Mesenchymal stem cell (in vitro differentiated cells and primary cell): ENCODE data around the gene ROBO1.
A peak's percentile ranks its signal among the peaks of the same experiment; 100 is the strongest.

Experiments
- DNase-seq: peaks from one replicate; pipeline ENCODE4 v3.0.0-alpha.2; 2013
- H2AFZ ChIP-seq: one replicate; pipeline ENCODE4 v1.6.1; 2013; ENCODE audit warnings: low read depth, mild to moderate bottlenecking, control low read depth, inconsistent platforms, low read length, moderate library complexity
- H2AK5ac ChIP-seq: 2 replicates; pipeline ENCODE4 v1.6.1; 2013; ENCODE audit warnings: low read length, moderate library complexity, mild to moderate bottlenecking, inconsistent platforms; ENCODE audit not compliant: severe bottlenecking
- H2BK120ac ChIP-seq: one replicate; pipeline ENCODE4 v1.6.1; 2013; ENCODE audit warnings: low read depth, mild to moderate bottlenecking, inconsistent platforms, low read length, moderate library complexity
- H2BK12ac ChIP-seq, 2 experiments: one replicate each; pipeline ENCODE4 v1.6.1; 2013; ENCODE audit warnings: inconsistent platforms in 2 of 2, low read length in 2 of 2, mild to moderate bottlenecking in 2 of 2, moderate library complexity in 2 of 2, control low read depth in 1 of 2
- H2BK15ac ChIP-seq: one replicate; pipeline ENCODE4 v1.6.1; 2013; ENCODE audit warnings: mild to moderate bottlenecking, low read depth, inconsistent platforms; ENCODE audit not compliant: poor library complexity, severe bottlenecking
- H2BK5ac ChIP-seq: 2 replicates; pipeline ENCODE4 v1.6.1; 2013; ENCODE audit warnings: low read depth, mild to moderate bottlenecking, low read length, control low read depth, inconsistent platforms; ENCODE audit not compliant: poor library complexity, severe bottlenecking
- H3K14ac ChIP-seq, 2 experiments: one replicate each; pipeline ENCODE4 v1.6.1; 2013; ENCODE audit warnings: inconsistent platforms in 2 of 2, low read length in 2 of 2, control low read depth in 1 of 2, mild to moderate bottlenecking in 1 of 2, moderate library complexity in 1 of 2
- H3K18ac ChIP-seq, 2 experiments: one replicate each; pipeline ENCODE4 v1.6.1; 2013; ENCODE audit warnings: inconsistent platforms in 2 of 2, low read length in 2 of 2, control low read depth in 1 of 2, low read depth in 1 of 2, mild to moderate bottlenecking in 1 of 2
- H3K23ac ChIP-seq, 2 experiments: one replicate each; pipeline ENCODE4 v1.6.1; 2013; ENCODE audit warnings: inconsistent platforms in 2 of 2, low read length in 2 of 2, mild to moderate bottlenecking in 2 of 2, moderate library complexity in 2 of 2, control low read depth in 1 of 2
- H3K27ac ChIP-seq: 2 replicates; pipeline ENCODE4 v1.5.1; 2013; ENCODE audit warnings: mild to moderate bottlenecking, moderate library complexity, low read length, control low read depth, inconsistent platforms; ENCODE audit not compliant: poor library complexity, severe bottlenecking
- H3K27me3 ChIP-seq, 2 experiments: 2 replicates each; pipeline versions ENCODE4 v1.6.1 to v1.7.0; 2013; ENCODE audit warnings: low read length in 2 of 2, mild to moderate bottlenecking in 2 of 2, moderate library complexity in 2 of 2, control low read depth in 1 of 2, inconsistent platforms in 1 of 2; ENCODE audit not compliant: control insufficient read depth in 1 of 2, insufficient read depth in 1 of 2
- H3K36me3 ChIP-seq, 2 experiments: 2 replicates each; pipeline versions ENCODE4 v1.6.1 to v1.7.0; 2013; ENCODE audit warnings: low read length in 2 of 2, control low read depth in 1 of 2, inconsistent platforms in 1 of 2, low read depth in 1 of 2, mild to moderate bottlenecking in 1 of 2; ENCODE audit not compliant: insufficient read depth in 2 of 2, control insufficient read depth in 1 of 2
- H3K4ac ChIP-seq, 2 experiments: one replicate each; pipeline ENCODE4 v1.6.1; 2013; ENCODE audit warnings: inconsistent platforms in 2 of 2, low read length in 2 of 2, mild to moderate bottlenecking in 2 of 2, moderate library complexity in 2 of 2, control low read depth in 1 of 2, low read depth in 1 of 2
- H3K4me1 ChIP-seq: 2 replicates; pipeline ENCODE4 v1.6.1; 2013; ENCODE audit warnings: low read depth, low read length, control low read depth; ENCODE audit not compliant: control insufficient read depth, insufficient read depth
- H3K4me2 ChIP-seq: 2 replicates; pipeline ENCODE4 v1.6.1; 2013; ENCODE audit warnings: low read length, mild to moderate bottlenecking, inconsistent platforms; ENCODE audit not compliant: poor library complexity, severe bottlenecking
- H3K4me3 ChIP-seq, 2 experiments: 2 replicates each; pipeline versions ENCODE4 v1.5.1 to v1.7.0; 2013; ENCODE audit warnings: low read length in 2 of 2, mild to moderate bottlenecking in 2 of 2, control low read depth in 1 of 2, low read depth in 1 of 2; ENCODE audit not compliant: insufficient read depth in 1 of 2
- H3K79me1 ChIP-seq: replicated peaks from 2 replicates; pipeline ENCODE4 v1.6.1; 2013; ENCODE audit warnings: mild to moderate bottlenecking, control low read depth, low read length, inconsistent platforms; ENCODE audit not compliant: poor library complexity, severe bottlenecking
- H3K9ac ChIP-seq: 2 replicates; pipeline ENCODE4 v1.7.0; 2013; ENCODE audit warnings: mild to moderate bottlenecking, low read length, moderate library complexity
- H3K9me3 ChIP-seq: 2 replicates; pipeline ENCODE4 v1.7.0; 2013; ENCODE audit warnings: mild to moderate bottlenecking, low read length; ENCODE audit not compliant: control insufficient read depth
- H4K8ac ChIP-seq: one replicate; pipeline ENCODE4 v1.6.1; 2013; ENCODE audit warnings: inconsistent platforms, mild to moderate bottlenecking, low read length, moderate library complexity
- H4K91ac ChIP-seq: one replicate; pipeline ENCODE4 v1.6.1; 2013; ENCODE audit warnings: mild to moderate bottlenecking, low read length, inconsistent platforms
- WGBS: methylation state at CpG from one replicate; pipeline ENCODE4 v1.1.7; 2013; ENCODE audit warnings: mixed read lengths; 5-methylcytosine and 5-hydroxymethylcytosine counted together

Gene ROBO1

GRCh38 chr3:79418855-79419621, 348.8 kb downstream of the ROBO1 start:
- Histone ChIP-seq H4K91ac (no peak overlapping the region), H3K4me2 (no peak overlapping the region), H3K4ac (no peak overlapping the region), H2AFZ (no peak overlapping the region), H2BK120ac (no peak overlapping the region), H3K27ac (no peak overlapping the region), H3K9me3 (no peaks in the 10 kb centered on the region), H3K23ac (no peak overlapping the region), H3K14ac (no peak overlapping the region), H3K4me3 (no peak overlapping the region), H3K9ac (peak overlapping the region; percentile 56), H2AK5ac (no peak overlapping the region), H2BK12ac (no peak overlapping the region), H2BK15ac (no peak overlapping the region), H3K27me3 (no peaks in the 10 kb centered on the region), H3K18ac (no peak overlapping the region), H2BK5ac (no peak overlapping the region), H3K79me1 (no peaks in the 10 kb centered on the region), H3K4me1 (no peaks in the 10 kb centered on the region), H3K36me3 (no peaks in the 10 kb centered on the region), H4K8ac (no peak overlapping the region)
- peak; percentile 54 for DNase-seq
- WGBS, result 40% methylated on average over 5 of the region's 7 CpGs

GRCh38 chr3:79415356-79415755, 352.4 kb downstream of the ROBO1 start:
- no peak overlapping the region for H4K8ac ChIP-seq
- DNase-seq, result no peak
- no peaks in the 10 kb centered on the region for H3K36me3 ChIP-seq
- no peak overlapping the region for H2AK5ac ChIP-seq
- no peaks in the 10 kb centered on the region for H3K9me3 ChIP-seq
- no peak overlapping the region for H3K4me2 ChIP-seq
- H3K9ac ChIP-seq, result no peak overlapping the region
- H3K4me1 ChIP-seq, result no peaks in the 10 kb centered on the region
- no peak overlapping the region for H3K4me3 ChIP-seq
- no peak overlapping the region for H3K14ac ChIP-seq
- no peak overlapping the region for H4K91ac ChIP-seq
- no peak overlapping the region for H3K27ac ChIP-seq
- no peak overlapping the region for H2BK15ac ChIP-seq
- no peak overlapping the region for H2AFZ ChIP-seq
- H2BK12ac ChIP-seq, result no peak overlapping the region
- H3K27me3 ChIP-seq, result no peaks in the 10 kb centered on the region
- no peak overlapping the region for H3K18ac ChIP-seq
- no peak overlapping the region for H3K23ac ChIP-seq
- no peak overlapping the region for H2BK120ac ChIP-seq
- no peaks in the 10 kb centered on the region for H3K79me1 ChIP-seq
- WGBS, result 54% methylated on average over 3 of the region's 3 CpGs
- no peak overlapping the region for H2BK5ac ChIP-seq
- H3K4ac ChIP-seq, result no peak overlapping the region

DNA sequence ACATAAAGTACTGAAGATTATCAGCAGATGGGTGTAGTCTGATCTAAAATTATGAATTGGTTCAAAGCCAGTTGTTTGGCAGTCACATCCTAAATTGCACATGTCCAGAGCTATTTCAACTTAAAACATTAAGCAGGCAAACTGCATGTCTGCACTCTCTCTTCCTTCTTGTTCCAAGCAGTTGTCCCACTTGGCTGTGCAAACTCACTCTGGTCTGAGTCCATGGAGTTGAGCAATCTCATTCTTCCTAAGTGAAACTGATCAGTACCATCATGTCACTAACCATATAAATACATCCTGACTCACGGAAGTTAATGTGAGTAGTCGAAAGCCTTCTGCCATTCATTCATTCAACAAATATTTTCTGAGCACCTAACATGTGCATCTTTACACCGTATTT, 353.0 kb downstream of the ROBO1 start:
- H3K79me1 ChIP-seq, result no peaks in the 10 kb centered on the region
- H4K91ac ChIP-seq, result no peak overlapping the region
- H2BK5ac ChIP-seq, result no peak overlapping the region
- H2BK15ac ChIP-seq, result no peak overlapping the region
- no peak overlapping the region for H3K4ac ChIP-seq
- no peak overlapping the region for H3K14ac ChIP-seq
- H3K9me3 ChIP-seq, result no peaks in the 10 kb centered on the region
- no peak overlapping the region for H3K4me2 ChIP-seq
- WGBS, result 47% methylated on average over 2 of the region's 3 CpGs
- H2BK12ac ChIP-seq, result no peak overlapping the region
- no peak overlapping the region for H2AK5ac ChIP-seq
- peak; percentile 55 for DNase-seq
- no peak overlapping the region for H3K18ac ChIP-seq
- H3K4me1 ChIP-seq, result no peaks in the 10 kb centered on the region
- H3K27ac ChIP-seq, result no peak overlapping the region
- no peak overlapping the region for H3K23ac ChIP-seq
- no peak overlapping the region for H2BK120ac ChIP-seq
- no peaks in the 10 kb centered on the region for H3K36me3 ChIP-seq
- no peak overlapping the region for H3K4me3 ChIP-seq
- no peak overlapping the region for H4K8ac ChIP-seq
- H2AFZ ChIP-seq, result no peak overlapping the region
- H3K27me3 ChIP-seq, result no peaks in the 10 kb centered on the region
- H3K9ac ChIP-seq, result peak overlapping the region; percentile 4

DNA sequence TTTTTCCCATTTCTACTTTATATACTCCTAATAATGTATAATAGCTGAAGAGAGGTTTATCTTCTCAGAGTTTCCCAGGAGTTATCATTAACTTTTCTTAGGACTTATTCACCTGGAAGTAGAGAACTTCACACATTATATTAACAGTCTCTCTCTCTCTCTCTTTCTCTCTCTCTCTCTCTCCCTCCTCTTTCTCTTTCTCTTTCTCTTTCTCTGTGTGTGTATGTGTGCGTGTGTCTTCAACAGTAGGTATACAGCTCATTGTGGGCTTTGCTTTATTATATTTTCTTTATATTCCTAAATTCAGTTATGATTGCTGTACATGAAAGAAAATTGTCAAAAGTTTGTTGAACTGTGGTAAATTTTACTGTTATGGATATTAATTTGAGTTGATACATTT, 353.8 kb downstream of the ROBO1 start:
- no peak overlapping the region for H4K91ac ChIP-seq
- no peak overlapping the region for H2BK5ac ChIP-seq
- H3K18ac ChIP-seq, result no peak overlapping the region
- H4K8ac ChIP-seq, result no peak overlapping the region
- no peaks in the 10 kb centered on the region for H3K9me3 ChIP-seq
- no peak overlapping the region for H3K4ac ChIP-seq
- no peak overlapping the region for H2BK15ac ChIP-seq
- no peaks in the 10 kb centered on the region for H3K27me3 ChIP-seq
- no CpG with 5 or more reads among the region's 1 CpG for WGBS
- no peak overlapping the region for H3K4me3 ChIP-seq
- H3K36me3 ChIP-seq, result no peaks in the 10 kb centered on the region
- no peak overlapping the region for H3K27ac ChIP-seq
- H3K14ac ChIP-seq, result no peak overlapping the region
- H2BK120ac ChIP-seq, result no peak overlapping the region
- H3K79me1 ChIP-seq, result no peaks in the 10 kb centered on the region
- no peaks in the 10 kb centered on the region for H3K4me1 ChIP-seq
- no peak overlapping the region for H2AK5ac ChIP-seq
- H3K9ac ChIP-seq, result peak overlapping the region; percentile 4
- no peak overlapping the region for H3K23ac ChIP-seq
- no peak overlapping the region for H2AFZ ChIP-seq
- DNase-seq, result peak; percentile 1
- H2BK12ac ChIP-seq, result no peak overlapping the region
- no peak overlapping the region for H3K4me2 ChIP-seq
